NOMO-1 treated with DMSO at 0.1 percent for 48 hours (cell line): Measurements from ENCODE around the gene KIAA1217.
A peak's percentile ranks its signal among the peaks of the same experiment; 100 is the strongest.

Experiments
- DNase-seq: peaks from one replicate; lab custom pipeline; 2025; ENCODE audit not compliant: unreplicated experiment; lab: John Stamatoyannopoulos, UW

Gene KIAA1217

DNA sequence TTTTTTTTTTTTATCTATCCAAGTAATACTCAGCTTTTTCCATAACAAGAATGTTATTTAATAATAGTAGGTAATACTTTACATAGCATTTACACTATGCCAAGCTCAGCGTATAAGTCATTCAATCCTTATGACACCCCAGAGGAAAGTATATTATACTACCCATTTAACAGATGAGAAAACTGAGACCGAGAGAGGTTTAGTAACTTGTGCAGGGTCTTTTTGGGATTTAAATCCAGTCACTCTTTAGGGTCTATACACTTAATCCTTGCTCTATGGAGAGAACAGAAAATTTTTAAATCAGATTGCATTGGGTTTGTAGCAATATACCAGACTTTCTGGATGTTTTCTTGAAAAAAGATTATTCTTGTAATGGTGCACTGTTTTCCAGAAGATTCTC, 322.5 kb downstream of the KIAA1217 start:
- DNase-seq: no peak

DNA sequence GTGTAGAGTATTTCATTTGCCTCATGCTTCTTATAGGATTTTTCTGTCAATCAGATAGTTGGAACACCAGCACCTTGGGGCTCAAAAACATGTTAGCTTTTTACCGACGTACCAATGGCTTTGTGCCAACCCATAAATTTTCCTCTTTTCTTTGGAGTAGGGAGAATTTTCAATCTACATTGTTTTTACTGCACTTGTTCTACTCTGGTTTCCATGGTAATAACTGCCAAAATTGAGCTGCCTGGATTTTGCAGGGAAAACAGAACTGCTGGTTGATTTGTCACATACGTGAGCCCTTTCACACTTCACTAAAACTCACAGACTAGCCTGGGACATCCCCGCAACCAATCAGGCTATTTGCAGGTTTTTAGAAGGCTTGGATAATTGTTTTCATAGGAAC, 325.0 kb downstream of the KIAA1217 start:
- no peak for DNase-seq

DNA sequence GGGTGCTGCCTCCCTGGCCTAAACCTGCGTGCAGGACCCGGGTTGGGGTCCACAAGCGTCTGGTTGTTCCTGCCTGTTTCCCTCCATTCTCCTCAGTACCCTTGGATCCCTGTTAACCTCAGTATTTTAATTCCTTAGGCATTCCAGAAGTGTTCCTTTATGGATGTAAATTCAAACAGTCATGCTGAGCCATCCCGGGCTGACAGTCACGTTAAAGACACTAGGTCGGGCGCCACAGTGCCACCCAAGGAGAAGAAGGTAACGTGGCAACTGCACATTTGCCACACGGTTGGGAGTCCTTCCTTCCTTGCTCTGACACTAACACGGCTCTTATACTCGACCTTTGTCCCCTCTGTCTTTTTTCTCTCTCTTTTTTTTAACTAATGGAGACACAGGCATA, 327.7 kb downstream of the KIAA1217 start:
- DNase-seq: no peak

DNA sequence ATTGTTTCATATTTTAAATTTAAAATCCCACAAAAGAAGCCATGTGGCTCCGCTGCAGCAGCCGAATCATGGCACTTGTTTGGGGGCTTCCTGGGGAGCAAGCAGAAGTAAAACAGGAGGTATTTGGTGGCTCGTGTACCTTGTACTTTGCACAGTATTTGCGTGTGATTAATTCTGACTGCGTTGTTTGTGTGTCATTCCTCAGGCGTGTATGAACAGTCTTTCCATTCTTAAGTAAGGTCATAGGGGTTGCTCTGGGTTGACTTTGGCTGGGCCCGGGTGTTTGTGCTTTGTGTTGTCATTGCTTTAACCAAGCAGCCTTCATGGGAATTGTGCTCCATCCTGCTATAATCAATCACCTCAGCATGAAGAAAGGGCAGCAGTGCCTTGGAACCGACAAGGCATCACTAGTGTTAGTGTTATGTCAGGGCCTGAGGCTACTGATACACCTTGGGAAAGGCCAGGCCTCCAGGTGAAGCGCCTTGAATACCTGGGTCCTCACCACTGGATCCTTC, 332.4 kb downstream of the KIAA1217 start:
- DNase-seq: no peak

DNA sequence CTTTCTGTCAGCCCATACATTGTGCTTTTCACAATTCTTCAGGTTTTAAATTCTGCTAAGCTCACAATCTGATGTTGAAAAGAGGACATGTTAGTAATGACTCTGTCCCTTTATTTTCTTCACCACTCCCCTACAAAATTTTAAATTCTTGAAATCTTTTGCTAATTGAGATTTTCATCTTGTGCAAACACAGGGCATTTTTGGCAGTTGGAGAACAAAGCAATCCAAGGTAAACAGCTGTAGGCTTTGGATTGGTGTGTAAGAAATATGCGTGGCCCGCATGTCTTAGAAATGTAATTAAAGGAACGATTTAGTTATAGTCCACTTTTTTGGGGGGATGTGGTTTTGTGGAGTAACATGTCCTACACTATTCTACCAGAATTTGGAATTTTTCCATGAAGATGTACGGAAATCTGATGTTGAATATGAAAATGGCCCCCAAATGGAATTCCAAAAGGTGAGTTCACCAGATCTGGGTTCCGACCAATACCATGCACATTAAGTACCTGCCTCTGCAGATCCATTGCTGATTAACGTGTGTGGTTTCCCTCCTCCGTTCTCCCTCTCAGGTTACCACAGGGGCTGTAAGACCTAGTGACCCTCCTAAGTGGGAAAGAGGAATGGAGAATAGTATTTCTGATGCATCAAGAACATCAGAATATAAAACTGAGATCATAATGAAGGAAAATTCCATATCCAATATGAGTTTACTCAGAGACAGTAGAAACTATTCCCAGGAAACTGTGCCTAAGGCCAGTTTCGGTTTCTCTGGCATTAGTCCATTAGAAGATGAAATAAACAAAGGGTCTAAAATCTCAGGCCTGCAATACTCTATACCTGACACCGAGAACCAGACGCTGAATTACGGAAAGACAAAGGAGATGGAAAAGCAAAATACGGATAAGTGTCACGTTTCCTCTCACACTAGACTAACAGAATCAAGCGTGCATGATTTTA, 333.7 kb downstream of the KIAA1217 start:
- no peak for DNase-seq

DNA sequence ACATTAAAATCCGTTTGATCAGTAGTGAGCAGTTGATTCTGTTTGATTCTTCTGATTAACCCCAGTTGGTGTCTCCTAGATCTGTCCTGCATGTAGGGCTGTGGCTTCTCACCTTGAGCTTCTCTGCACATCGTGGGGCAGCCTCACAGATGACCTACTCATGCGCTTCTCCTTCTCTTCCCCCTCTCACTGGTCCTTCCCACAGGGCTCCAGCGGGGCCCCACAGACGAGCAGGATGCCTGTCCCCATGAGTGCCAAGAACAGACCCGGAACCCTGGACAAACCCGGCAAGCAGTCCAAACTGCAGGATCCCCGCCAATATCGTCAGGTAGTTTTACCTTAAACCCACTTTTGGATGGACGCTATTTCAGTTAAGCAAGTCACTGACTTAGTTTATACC, 335.8 kb downstream of the KIAA1217 start:
- DNase-seq: no peak

DNA sequence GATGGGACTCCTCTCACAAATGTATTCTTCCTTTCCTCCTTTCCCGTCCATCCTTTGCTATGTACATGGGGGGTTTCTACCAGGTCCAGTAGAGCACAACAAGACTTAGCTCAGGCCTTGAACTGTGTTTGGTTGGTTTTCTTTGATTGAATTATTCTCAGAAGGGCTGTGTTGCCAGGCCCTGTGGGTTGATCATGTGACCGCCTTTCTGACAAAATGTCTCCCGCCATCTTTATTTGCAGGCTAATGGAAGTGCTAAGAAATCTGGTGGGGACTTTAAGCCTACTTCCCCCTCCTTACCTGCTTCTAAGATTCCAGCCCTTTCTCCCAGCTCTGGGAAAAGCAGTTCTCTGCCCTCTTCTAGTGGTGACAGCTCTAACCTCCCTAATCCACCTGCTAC, 336.6 kb downstream of the KIAA1217 start:
- DNase-seq: no peak

DNA sequence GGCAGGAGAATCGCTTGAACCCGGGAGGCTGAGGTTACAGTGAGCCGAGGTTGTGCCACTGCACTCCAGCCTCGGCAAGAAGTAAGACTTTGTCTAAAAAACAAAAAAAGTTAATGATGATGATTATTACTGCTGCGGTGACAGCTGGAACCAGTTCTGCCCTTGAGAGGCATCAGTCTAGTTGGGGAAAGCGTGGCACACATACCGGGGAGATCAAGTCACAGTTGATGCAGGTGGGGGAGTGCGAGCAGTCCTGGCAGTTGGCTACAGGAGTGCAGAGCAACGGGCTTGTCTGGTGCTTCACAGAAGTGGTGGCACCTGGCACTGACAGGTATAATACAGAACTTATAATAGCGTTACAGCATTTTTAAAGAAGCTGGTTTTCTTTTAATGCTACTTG, 341.7 kb downstream of the KIAA1217 start:
- no peak for DNase-seq

DNA sequence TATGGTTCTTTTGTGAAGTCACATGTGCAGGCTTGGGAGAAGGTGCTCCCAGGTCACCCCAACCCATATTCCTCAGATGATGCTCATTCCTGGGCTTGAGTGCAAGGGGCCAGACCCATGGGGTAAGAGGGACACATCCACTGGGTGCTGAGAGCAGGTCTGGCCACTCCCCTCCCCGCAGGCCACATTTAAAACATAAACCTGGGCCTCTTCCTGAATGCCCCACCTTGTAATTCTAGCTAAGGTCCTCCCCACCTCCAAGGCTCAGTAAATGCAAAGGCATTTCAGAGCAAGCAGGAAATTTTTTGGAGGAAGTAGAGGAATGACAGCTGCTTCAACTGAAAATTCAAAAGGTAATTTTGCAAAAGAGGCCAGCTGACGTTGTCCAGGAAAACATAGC, 342.2 kb downstream of the KIAA1217 start:
- no peak for DNase-seq

DNA sequence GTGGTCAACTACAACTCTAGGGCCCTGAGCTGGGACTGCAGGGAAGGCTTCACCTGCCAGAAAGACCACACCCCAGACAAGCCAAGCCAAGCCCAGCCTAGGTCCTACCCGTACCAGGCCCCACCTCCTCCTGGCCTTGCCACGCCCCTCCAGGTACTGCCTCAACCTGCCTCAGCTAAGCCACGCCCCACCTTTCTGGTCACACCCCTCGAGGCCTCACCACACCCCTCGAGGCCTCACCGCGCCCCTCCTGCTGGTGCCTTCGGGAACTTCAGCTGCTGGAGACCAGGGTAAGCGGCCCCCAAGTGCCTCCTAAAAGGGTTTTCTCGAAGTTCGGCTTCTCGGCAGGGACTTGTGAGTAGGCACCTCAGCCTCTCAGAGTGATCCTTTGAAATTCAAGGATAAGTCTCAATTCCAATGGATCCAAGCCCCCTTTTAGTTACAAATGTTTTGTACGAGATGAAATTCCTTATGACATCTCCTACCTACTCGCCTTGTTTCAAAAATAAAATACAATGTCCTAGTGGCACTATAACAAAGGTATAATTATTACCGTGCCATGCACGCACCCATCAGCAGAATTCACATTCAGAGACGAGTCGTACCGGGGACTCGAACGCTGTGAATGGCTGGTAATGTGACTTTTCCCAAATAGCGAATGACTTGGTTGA, 343.5 kb downstream of the KIAA1217 start:
- no peak for DNase-seq

DNA sequence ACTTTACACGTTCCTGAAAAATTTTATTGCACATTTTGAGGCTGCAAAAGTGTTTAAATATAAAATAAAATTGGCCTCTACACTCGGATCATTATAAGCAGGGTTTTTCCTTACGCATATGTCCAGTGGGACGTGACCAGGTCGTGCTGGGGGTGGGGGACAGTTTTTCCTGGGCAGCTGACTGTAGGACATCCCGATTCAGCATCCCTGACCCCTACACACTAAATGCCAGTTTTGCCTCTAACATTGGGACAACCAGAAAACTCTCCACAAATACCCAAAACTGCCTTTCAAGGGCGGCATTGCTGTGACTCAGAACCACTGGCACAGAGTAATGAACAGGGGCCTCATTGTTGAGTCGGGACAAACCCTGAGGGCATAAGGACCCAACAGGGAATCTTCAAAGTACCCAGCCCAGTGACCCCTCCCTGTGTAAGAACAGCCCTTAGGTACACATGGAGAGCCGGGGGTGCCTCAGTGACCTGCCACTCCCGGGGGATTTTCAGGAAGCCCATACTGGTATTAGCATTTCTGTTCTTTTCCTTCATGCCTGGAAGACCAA, 344.2 kb downstream of the KIAA1217 start:
- DNase-seq: no peak

DNA sequence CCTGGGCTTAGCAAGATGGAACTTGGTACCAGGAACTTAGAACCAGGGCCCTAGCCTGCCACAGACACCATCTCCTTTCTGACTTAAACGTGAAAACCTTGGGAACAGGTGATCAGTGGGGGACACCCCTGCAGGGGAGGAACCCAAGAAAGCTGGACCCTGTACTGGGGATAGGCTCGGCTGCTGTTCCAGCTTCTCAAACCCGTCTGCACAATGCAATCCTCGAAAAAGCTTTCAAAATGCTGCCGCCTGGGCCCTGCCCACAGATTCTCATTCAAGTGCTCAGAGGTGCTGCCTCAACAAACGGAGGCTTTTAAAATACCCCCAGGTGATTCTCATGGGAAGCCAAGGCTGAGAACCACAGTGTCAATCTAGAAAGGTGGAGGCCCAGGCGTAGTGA, 345.1 kb downstream of the KIAA1217 start:
- no peak for DNase-seq

DNA sequence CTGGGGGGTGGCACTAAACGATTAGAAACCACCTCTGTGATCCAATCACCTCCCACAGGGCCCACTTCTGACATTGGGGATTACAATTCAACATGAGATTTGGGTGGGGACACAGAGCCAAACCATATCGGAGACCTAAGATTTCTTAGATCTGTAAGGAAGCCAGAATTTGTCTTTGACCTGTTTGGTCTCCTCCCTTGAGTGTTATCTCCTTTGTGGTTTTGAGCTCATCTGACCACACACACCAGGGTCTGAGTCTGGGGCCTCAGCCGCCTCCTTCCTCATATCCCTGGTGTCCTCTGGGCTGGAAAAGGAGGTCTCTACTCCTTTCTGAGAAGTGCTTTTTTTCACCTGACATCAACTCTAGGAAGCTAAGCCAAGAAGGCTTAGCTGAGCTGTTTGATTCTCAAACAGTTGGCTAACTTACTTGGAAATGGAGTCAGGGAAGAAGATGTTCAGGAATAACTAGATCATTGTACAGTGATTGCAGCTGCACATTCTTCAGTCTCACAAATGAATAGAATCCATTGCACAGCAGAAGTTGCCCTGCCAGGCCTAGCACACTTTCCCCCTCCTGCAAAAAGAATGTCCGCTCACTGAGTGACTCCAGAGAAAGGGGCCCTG, 347.3 kb downstream of the KIAA1217 start:
- no peak for DNase-seq

DNA sequence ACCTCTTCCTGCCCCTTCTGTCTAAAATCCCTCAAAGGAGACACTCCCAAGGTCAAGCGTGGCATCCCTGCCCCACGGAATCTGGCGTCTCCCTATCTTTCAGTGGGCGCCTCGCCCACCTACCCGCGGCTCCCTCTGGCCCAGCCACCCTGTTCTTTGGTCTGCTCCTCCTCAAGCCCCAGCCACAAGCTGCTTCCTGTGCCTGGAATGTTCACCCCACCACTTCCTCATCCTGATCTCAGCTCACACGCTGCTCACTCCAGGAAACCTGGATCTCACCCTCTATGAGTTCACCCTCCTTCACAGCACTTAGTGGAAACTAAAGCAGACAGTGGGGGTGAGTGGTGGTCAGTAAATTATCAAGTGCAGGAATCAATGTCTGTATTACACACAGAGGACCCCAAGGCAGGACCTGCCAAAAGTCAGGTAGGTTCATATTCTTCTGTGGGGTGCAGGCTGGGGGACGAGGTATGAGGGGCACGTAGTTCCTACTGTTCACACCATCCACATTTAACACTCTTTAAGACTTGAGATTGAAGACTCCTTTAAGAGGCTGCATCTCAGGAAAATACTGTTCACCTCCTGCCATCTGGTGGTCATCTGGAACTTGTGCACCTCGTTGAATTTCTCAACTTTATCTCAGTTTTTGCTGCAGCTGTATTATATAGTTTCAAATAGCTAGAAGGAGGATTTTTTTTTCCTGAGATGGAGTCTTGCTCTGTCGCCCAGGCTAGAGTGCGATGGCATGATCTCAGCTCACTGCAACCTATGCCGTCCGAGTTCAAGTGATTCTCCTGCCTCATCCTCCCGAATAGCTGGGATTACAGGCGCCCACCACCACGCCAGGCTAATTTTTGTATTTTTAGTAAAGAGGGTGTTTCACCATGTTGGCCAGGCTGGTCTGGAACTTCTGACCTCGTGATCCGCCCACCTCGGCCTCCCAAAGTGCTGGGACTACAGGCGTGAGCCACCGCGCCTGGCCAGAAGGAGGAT, 348.1 kb downstream of the KIAA1217 start:
- DNase-seq: peak; percentile 55

DNA sequence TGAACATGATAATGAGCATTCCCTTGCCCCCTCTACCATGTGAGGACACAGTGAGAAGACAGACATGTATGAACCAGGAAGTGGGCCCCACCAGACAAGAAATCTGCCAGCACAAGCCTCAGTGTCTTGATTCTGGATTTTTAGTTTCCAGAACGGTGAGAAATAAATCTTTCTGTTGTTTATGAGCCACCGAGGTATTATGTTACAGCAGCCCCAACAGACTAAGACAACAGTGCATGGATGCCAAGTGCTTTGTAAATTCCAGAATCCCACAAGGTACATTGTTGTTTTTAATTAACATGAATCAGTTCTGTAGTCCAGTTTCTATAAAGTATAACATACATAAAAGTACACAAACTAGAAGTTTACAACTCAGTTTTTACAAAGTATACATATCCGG, 352.5 kb downstream of the KIAA1217 start:
- no peak for DNase-seq

DNA sequence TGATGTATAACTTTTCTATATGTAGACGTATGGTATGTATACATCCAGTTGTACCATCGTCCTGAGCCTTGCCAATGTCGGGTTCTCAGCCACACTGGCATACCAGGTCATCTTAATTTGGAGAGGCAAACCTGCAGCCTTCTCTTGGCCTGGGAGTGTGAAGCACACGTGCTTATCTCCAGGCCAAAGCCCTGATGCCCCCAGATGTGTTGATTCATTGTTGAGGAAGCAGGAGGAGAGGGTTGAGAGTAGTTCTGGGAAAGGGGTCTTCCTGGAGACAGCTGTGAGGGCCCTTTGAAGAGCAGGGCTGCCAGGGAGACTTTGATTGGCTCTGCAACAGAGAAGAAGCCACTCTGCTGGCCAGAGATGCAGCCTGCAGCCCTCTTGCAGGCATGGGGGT, 359.1 kb downstream of the KIAA1217 start:
- no peak for DNase-seq

DNA sequence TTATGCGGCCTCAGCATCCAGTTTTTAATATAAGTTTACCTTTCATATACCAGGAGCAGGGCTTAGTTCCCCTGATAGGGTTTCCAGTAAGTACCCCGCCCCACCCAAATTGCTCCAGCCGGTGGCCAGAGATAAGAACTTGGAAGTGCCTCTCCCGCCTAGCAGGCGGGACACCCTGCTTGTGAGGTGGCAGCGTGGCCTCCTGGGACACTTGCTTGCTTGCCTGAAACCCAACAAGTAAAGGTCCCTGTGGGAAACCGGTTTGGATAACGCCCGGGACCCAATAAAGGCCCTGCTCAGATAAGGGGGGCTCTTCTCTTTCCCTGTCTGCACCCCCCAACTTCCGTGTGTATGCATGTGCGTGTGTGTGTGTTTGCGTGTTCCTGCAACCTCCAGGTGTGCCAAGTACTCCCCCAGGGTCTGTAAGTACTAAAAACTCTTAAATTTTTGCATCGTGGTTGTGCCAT, 360.4 kb downstream of the KIAA1217 start:
- no peak for DNase-seq

DNA sequence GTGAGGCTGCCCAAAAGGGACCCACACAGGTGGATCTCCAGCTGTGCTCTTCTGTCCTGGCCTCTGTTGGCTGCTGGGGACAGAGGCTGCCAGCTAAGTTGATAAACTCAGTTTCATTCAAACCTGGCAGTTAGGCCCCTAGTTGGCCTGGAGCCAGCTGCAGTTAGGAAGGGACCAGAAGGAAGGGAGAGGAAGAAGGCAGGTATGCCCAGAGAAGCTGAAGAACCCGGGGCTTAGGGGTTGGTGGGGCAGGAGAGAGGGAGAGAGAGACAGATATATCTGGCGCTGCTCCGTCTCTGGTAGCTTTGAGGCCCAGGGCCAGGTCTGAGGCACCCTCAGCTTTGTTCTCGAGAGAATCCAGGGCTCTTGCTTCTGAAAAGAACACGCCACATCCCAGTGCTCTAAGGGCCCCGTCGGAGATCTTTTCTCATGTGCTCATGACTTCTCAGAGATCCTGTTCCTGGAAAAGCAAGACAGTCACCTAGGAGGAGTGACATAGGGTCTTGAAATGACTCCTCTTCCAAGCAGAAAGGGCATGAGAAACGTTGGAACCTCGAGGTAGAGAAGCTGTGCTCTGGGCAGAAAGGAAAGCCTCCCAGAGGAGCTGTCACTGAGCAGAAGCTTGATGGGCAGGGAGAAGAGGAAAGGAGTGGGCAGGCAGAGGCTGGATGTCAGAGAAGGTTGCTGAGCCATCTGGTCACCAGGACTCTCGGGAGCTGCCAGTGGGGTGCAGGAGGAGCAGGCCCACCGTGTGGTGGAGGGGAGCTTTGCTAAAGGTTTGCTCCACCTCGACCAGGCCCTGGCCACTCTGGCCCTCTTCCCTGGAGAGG, 361.1 kb downstream of the KIAA1217 start:
- DNase-seq: no peak
